Neural progenitor cell (in vitro differentiated cells): ENCODE measurements around the gene MACROD1.

Experiments used
- CTCF ChIP-seq: fragments of 200-600 bp; sonication (generic); IDR thresholded peaks from 2 replicates; pipeline ENCODE4 v1.5.1; 2017; ENCODE audit warnings: antibody characterized with exemption, mild to moderate bottlenecking
- EZH2phosphoT487 ChIP-seq: fragments of 200-600 bp; sonication (generic); IDR thresholded peaks from 2 replicates; pipeline ENCODE4 v1.6.1; 2017; ENCODE audit warnings: antibody characterized with exemption

GRCh38 chr11:64081745-64082442 is 84.0 kb downstream of the MACROD1 start:
- TF ChIP-seq CTCF = no peak
- no peak for TF ChIP-seq EZH2phosphoT487
